GM10266 (cell line): ENCODE data around the gene NBPF3.
"Not testable (repeated sequence)": the region's sequence is repeated elsewhere in the genome, so short reads cannot be mapped to it uniquely, and the experiment has no call there.

Experiments
- DNase-seq: peaks from one replicate; pipeline ENCODE4 v3.0.0; 2012; ENCODE audit errors: extremely low spot score
- TF ChIP-seq, protein P1 (sequence below): IDR thresholded peaks from 2 replicates; pipeline ENCODE4 v1.5.1; 2012; ENCODE audit warnings: mild to moderate bottlenecking, low read depth; ENCODE audit not compliant: control insufficient read depth, insufficient read depth; ENCODE audit errors: missing control alignments

The NBPF3 gene

DNA sequence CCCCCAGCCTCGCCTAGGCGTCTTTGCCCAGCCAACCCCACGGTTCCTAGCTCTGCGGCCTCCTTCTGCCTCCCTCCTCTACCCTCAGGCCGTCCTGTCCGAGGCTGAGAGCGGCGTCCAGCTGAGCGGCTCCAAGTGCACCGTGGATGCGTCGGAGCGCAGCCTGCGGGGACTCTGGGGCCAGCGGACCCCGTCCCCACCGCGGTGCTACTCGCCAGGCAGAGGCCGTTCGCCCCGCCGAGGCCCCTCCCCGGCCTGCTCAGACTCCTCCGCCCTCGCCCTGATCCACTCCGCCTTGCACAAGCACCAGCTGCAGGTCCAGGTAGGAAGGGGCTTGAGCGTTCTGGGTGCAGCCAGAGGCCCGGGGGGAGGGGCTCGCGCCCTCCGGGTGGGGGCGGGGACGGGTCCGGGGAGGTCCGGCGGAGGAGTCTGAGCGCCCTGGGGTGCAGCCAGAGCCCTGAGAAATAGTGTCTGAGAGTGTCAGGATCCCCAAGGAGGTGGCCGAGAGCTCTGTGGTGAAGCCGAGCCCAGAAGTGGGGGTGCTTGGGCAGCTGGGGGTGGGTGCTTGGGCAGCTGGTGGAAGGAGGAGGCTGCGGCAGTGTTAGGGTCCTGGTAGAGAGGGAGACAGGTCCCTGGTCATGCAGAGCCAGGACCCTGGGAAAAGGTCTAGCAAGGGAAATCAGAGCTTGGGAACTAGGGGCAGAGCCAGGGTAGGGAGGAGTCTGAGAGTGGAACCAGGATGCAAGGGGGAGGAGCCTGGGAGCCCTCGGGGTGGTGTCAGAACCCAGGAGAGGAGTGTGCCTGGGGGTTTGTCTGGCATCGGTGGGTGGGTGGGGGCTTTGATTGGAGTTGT, 3.2 kb upstream of the NBPF3 start:
- TF ChIP-seq, protein P1, sequence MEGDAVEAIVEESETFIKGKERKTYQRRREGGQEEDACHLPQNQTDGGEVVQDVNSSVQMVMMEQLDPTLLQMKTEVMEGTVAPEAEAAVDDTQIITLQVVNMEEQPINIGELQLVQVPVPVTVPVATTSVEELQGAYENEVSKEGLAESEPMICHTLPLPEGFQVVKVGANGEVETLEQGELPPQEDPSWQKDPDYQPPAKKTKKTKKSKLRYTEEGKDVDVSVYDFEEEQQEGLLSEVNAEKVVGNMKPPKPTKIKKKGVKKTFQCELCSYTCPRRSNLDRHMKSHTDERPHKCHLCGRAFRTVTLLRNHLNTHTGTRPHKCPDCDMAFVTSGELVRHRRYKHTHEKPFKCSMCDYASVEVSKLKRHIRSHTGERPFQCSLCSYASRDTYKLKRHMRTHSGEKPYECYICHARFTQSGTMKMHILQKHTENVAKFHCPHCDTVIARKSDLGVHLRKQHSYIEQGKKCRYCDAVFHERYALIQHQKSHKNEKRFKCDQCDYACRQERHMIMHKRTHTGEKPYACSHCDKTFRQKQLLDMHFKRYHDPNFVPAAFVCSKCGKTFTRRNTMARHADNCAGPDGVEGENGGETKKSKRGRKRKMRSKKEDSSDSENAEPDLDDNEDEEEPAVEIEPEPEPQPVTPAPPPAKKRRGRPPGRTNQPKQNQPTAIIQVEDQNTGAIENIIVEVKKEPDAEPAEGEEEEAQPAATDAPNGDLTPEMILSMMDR, result no peak
- DNase-seq, result no peak

DNA sequence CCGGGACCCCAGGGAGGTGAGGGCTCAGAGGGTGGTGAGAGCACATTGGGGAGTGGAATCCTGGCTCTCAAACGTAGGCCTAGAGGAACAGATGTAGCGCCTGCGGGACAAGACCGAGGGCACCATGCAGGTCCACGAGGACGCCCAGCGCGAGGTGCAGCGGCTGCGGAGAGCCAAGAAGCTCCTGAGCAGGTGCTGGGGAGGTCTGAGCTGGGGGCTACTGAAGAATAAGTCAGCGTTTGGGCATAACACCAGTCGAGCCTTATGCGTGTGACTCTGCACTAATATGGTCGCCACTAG, 2.6 kb upstream of the NBPF3 start:
- TF ChIP-seq, protein P1, result no peak
- DNase-seq, result no peak

DNA sequence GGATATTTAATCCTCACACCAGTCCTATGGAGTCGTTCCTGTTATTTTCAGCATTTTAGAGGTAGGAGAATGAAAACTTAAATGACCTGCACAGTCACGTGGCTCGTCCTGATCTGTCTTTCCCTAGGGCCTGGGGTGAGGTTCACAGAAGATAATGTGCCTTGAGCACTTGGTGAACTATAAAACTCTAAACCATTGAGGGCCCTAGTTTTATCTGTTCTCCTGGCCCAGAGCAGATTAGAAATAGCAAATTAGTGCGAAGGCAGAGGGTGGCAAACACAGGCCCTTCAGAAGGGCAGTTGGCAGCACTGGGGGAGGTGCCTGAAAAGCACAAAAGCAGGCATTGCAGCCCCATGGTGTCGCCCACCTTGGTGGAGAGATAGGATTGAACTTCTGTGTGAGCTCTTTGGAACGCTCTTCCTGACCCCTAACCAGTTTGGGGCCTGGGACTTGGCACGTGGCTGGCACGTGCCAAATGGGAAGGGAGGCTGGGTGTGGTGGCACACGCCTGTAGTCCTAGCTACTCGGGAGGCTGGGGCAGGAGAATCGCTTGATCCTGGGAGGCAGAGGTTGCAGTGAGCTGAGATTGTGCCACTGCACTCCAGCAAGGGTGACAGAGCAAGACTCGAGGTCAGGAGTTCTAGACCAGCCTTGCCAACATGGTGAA, 1.2 kb upstream of the NBPF3 start:
- DNase-seq, result not testable (repeated sequence)

GRCh38 chr1:21439345-21439720, 604 bp upstream of the NBPF3 start:
- TF ChIP-seq, protein P1, result no peak

GRCh38 chr1:21440630-21441125, 741 bp downstream of the NBPF3 start:
- DNase-seq, result not testable (repeated sequence)

More at GRCh38 chr1:21439345-21439720, 604 bp upstream of the NBPF3 start:
- no peak for DNase-seq

- not testable (repeated sequence) for DNase-seq
These were observed 6.7 kb downstream of the NBPF3 start for GRCh38 chr1:21446647-21447046.

DNA sequence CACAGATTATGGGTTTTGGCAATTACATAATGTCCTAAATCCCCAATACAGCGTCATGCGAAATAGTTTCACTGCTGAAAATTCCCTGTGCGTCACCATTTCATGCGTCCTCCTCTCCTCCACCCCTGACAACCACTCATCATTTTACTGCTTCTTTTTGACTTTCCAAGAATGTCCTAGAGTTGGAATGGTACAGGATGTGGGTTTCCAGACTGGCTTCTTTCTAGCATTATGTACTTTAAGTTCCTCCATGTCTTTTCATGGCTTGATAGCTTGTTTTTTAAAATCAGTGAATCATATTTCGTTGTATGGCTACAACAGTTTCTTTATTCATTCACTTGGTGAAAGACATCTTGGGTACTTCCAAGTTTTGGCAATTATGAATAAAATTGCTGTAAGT, 7.4 kb downstream of the NBPF3 start:
- TF ChIP-seq, protein P1, result no peak
- DNase-seq, result no peak

- TF ChIP-seq, protein P1, result no peak
- DNase-seq, result no peak
These were observed 10.0 kb downstream of the NBPF3 start for GRCh38 chr1:21449906-21450305.

- DNase-seq, result no peak
- TF ChIP-seq, protein P1, result no peak
These were observed 11.3 kb downstream of the NBPF3 start for GRCh38 chr1:21451212-21451611.
